Stimulated activated naive CD4-positive, alpha-beta T cell treated with Interleukin-2 at 50 U/mL for 16 hours (primary cell): ENCODE data around the gene FMOD.
A peak's percentile ranks its signal among the peaks of the same experiment; 100 is the strongest.
"Not testable (repeated sequence)": the region's sequence is repeated elsewhere in the genome, so short reads cannot be mapped to it uniquely, and the experiment has no call there.

Experiments
- DNase-seq: peaks from one replicate; lab custom pipeline; 2025; lab: John Stamatoyannopoulos, UW

Gene FMOD

DNA sequence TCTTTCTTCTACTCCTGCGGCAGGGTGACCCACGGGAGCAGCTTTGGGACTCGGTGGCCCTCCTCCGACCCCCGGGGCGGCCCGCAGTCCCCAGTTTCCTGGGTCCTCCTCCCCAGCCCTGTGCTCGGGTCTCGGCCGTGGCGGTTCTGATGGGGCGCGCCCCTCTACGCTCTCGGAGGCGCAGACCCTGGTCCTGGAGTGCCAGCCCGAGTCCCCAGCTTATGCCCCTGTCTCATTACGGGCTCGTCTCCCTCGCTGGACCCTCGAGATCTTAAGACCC, 45.2 kb downstream of the FMOD start:
- DNase-seq: peak; percentile 43

DNA sequence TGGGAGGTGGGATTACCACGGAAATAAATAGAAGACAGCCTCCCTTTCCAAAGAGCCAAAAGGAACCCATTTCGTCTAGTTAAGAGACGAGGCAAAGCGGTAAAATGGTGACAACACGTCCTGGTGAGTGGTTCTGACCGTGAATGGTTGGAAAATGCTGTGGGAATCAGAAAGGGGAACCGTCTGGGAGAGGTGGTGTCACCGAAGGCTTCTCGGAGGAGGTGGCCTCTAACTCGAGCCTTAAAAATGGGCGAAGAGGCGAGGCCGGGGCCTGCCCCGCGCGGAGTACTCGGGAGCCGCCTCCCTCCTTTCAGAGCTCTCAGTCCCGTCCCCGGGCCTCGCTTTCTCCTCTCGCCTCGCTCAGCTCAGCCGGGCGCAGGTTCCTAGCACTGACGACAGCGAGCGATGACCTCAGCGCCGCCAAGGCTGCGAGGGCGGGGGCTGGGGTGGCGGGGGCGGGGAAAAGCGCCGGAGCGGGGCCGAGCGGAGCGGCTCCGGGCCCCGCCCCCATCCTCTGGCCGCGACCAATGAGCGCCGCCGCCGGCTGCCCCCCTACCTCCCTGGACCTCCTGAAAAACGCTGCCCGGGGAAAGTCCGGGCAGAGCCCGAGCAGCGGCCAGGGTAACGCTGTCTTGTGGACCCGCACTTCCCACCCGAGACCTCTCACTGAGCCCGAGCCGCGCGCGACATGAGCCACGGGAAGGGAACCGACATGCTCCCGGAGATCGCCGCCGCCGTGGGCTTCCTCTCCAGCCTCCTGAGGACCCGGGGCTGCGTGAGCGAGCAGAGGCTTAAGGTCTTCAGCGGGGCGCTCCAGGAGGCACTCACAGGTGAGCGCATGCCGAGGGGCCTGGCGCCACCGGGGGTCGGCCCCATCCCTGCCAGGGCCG, 45.8 kb downstream of the FMOD start, which contains the start of gene BTG2:
BTG2 (plus strand) TSS at position 601 of the 890 bp plus-strand sequence; CDS start at position 689, 88 bp downstream.
- peak; percentile 93 for DNase-seq

DNA sequence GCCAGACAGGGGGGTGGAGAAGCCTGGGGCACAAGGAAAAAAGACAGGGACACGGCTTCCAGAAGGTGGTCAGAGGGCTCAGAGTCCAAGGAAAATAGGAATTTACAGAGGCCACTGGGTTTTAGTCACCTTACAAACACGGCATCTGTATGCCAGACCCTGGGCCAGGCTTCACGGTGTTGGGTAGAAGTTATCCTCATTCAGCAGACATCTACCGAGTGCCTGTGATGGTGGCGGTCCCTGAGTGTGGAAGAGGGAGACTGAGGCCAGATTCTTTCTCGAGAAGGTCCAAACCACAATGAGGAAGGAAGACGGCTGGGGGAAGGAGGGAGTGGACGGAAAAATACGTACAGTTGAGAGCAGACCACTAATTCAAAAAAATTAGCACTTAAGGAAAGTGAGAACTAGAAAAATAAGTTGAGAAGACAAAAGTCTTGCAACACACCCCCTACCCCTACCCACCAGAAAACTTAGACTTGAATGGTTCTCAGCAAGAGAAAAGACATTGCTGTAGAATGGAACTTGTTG, 46.5 kb downstream of the FMOD start:
- no peak for DNase-seq

DNA sequence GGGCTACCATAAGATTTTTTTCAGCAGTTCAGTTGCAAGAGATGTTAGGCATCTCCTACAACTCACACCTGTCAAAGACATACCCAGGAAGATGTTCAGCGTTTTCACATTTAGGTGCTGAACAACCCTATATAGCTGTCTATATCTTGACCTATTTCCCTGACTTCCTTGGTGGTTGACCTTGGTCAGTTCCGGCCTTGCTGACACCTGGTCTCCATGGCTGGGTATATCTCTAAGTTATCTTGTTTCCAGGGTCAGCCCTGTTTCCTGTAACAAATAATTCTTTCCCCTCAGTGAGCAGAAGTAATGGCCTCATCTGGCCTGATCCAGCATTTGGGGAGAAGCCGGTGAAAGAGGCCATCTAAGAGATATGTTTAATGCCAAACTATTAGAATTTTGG, 48.0 kb downstream of the FMOD start:
- DNase-seq: no peak

DNA sequence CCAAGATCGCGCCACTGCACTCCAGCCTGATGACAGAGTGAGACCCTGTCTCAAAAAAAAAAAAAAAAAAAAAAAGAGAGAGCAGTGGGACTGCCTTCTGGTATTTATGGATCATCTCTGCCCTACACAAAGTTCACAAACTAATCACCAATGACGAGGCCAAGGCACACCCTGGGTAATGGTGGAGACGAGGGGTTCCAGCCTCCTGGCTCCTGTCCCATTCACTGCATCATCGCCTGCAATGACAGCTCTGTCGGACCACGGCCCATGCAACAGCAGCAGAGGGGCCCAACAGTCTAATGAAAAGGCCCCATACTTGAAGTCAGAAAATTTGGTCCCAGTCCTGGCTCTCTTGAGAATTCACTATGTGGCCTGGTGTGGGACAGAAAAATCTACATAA, 48.5 kb downstream of the FMOD start:
- DNase-seq: no peak

DNA sequence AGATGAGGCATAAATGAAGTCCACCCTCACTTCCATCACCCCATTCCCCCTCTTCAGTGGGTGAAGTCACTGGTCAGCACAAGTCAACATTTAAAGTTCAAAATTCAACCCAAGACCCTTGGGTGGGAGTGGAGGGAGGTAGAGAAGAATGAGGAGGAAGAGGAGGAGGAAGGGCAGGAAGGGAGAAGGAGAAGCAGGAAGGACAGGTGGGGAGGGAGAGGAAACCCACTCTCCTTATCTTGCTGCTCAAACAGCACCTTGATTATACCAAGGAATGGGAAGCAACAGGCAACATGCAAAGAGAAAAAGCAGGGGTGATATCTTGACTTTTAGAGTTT, 49.6 kb downstream of the FMOD start:
- no peak for DNase-seq

DNA sequence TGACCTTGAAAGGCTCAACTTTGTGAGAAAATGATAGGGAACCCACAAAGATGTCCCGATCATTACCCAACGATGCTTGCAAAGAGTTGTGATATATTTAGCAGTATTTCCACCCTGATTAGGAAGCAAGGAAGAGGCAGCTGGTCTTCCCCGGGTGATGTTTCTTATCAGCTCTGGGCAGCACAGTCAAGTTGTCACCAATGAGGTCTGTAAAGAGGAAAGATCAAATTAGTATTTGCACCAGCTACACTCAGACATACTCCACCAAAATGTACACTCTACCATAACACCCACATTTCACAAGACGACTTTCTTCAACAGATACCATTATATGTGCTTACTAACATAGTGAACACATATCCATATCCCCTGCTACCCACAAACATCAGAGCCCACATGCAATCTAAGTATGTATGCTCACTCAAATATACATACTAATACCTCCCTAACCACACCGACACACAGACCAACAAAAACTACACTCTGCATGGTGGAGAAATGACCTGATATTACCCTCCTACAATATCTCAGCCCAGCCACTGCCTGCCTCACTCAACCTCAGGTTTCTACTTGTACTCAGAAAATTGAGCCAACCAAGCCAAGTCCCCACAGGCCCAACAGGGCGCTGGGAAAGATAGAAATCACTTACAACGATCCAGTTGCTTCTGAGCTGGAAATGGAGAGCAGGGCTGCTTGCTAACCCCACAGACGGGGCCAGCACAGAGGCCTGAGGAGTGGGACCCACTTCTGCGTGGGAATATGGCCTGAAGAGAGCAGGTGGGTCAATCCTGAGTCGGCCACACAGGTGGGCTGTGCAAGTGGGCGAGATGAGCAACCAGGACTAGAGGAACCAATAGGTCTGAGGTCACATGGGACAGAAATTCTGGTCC, 50.2 kb downstream of the FMOD start:
- DNase-seq: no peak

DNA sequence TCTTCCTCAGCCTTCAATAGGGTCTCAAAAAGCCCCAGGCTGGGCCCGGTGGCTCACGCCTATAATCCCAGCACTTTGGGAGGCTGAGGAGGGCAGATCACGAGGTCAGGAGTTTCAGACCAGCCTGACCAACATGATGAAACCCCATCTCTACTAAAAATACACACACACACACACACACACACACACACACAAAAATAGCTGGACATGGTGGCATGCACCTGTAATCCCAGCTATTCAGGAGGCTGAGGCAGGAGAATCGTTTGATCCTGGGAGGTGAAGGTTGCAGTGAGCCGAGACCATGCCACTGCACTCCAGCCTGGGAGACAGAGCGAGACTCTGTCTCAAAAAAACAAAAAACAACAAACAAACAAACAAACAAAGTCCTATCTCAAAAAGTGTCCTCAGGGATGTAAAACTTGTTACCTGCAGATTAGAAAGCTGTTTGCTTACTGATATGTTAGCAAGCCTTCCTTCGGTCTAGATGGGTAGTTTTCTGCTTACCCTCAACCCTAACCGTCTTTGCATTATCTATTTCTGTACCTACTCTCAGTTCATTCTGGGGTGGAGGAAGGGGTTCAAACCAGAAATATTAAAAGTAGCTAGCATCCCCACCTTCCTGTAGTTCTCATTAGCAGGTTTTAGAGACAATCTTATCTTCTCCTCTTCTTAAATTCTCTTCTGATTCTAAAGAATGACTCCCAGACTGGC, 51.0 kb downstream of the FMOD start:
- not testable (repeated sequence) for DNase-seq

DNA sequence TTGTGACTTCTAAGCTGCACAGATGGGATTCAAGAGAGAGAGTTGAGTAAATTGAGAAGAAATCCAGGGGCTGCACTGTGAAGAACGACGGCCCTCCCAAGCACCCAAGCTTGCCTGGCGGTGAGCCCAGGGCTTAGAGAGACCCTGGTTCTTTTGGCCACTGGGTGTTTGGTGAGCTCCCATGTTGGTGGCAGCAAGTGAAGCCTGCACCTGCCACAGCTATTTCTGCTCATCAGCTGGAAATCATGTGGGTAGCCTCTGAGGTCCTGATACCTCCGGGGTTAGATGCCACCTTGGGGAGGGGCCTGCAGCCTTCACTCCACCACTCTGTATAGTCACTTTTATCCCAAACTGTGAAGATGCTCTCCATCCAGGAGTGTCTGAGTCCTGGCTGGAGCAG, 51.8 kb downstream of the FMOD start:
- no peak for DNase-seq

DNA sequence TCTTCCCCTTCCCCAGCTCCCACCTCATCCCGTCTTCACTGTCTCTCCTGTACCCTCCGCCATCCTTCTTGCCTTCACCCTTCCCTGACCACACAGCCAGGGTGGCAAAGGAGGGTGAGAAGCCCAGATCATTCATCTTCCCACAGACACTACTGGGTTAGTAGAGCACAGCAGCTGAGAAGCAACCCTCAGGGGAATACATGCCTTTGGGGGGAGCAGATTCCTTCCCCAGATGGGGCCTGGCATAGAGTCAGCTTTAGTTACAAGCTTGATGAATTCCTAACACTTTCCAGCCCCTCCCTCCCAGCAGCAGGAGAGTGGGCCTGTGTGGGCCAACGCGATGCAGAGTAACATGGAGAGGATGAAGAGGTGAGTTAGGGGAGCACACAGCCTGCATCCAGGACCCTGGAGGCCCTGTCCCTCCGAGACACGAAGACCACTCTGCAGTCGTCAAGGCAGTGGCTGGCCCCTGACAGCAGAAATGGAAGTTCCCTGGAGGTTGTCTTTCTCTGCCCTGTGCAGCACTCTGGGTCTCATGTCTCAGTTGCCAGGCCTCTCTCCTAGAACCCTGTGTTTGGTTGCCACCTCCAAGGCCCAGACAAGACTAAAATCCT, 54.4 kb downstream of the FMOD start:
- DNase-seq: no peak

DNA sequence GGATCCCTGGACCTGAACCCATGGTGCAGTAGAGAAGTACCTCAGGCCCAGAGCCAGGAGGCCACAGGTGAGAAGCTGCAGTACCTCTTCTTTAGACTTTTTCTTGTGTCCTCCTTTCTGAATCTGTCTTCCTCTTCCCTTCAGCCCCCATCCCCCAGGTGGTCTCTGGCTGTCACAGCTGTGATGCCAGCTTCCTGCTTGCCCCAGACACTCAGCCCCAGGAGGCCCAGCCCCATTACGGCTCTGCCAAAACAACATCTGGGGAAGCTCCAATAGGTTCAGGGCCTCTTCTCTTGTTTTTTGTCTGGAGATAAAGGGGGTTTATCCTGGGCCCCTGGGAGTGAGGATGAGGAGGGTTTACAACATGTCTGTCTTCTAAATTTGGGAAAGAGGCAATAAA, 55.1 kb downstream of the FMOD start:
- DNase-seq: no peak

DNA sequence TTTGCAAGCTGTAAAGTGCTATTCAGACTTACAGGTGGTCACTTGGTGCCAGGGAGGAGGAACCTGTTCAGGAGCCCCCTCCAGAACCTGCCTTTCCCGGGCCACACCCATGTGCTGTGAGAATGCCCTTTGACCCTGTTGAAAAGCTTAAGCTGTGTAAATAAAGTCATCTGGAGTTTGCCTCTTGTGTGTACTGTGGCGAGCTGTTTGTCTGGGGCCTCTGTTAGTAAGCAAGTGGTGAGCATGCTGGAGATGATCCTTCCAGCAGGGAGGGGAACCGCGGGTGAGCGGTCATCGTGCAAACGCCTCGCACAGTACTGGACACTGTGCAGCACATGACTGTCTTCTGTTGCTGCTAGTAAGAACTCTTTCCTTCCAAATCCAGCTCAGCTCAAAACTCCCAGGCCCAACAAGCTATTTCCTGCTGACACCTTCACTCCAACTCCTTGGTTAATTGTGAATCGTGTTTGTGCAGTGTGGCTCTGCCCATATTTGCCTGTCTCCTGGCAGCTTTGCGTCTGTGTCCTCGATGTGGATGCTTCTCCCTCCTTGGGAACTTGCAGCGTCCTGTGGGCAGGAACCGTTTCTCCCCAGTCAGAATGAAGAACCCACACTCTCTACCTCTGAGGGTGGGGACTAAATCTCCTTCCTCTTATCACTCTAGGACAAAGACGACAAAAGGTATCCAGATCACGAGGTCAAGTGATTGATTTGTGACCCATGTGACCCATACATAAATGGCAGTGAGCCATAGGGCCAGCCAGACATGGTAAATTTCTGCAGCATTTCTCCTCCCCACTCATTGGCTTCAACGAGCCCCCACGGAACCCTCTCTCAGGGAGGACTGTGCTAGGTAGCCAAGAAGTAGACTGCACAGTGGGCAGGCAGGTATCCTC, 59.5 kb downstream of the FMOD start:
- no peak for DNase-seq
